HCT116 (cell line): Measurements from ENCODE around the gene APOD.

Source experiments
- ATF3 ChIP-seq: IDR thresholded peaks from 2 replicates; pipeline ENCODE4 v1.6.1; 2012
- CEBPB ChIP-seq: IDR thresholded peaks from 2 replicates; pipeline ENCODE4 v1.6.1; 2012; ENCODE audit warnings: low read depth
- CTCF ChIP-seq, 3 experiments: fragments of 200-600 bp in 1 of 3; sonication (generic) in 1 of 3; IDR thresholded peaks in 2 of 3; conservative IDR thresholded peaks in 1 of 3; 2 replicates each; pipeline ENCODE4 v1.5.1; 2012 to 2017; ENCODE audit warnings: low read depth in 2 of 3, low read length in 2 of 3, antibody characterized with exemption in 1 of 3, borderline replicate concordance in 1 of 3, control low read depth in 1 of 3, mild to moderate bottlenecking in 1 of 3, mixed read lengths in 1 of 3, mixed run types in 1 of 3, moderate library complexity in 1 of 3; ENCODE audit not compliant: insufficient read depth in 1 of 3
- ELF1 ChIP-seq: IDR thresholded peaks from 2 replicates; pipeline ENCODE4 v1.6.1; 2012; ENCODE audit warnings: low read depth, borderline replicate concordance
- EZH2 ChIP-seq: fragments of 200-600 bp; sonication (generic); IDR thresholded peaks from 2 replicates; pipeline ENCODE4 v1.6.1; 2017; ENCODE audit warnings: antibody characterized with exemption, mixed run types
- EZH2phosphoT487 ChIP-seq: fragments of 200-600 bp; IDR thresholded peaks from 2 replicates; pipeline ENCODE4 v1.6.1; 2018; ENCODE audit warnings: antibody characterized with exemption, borderline replicate concordance
- JUND ChIP-seq: IDR thresholded peaks from 2 replicates; pipeline ENCODE4 v1.6.1; 2012
- MAX ChIP-seq: IDR thresholded peaks from 2 replicates; pipeline ENCODE4 v1.6.1; 2012
- POLR2A ChIP-seq: IDR thresholded peaks from 2 replicates; pipeline ENCODE4 v1.7.0; 2011; ENCODE audit warnings: borderline replicate concordance; ENCODE audit not compliant: insufficient read depth, insufficient read length; ENCODE audit errors: extremely low read depth
- POLR2AphosphoS5 ChIP-seq: IDR thresholded peaks from 2 replicates; pipeline ENCODE4 v1.6.1; 2011; ENCODE audit warnings: mild to moderate bottlenecking, low read depth, low read length, moderate library complexity
- RAD21 ChIP-seq: IDR thresholded peaks from 2 replicates; pipeline ENCODE4 v1.6.1; 2012; ENCODE audit warnings: low read depth, mild to moderate bottlenecking
- SIN3A ChIP-seq: IDR thresholded peaks from 2 replicates; pipeline ENCODE4 v1.6.1; 2012; ENCODE audit warnings: low read depth
- SRF ChIP-seq: IDR thresholded peaks from 2 replicates; pipeline ENCODE4 v1.6.1; 2012; ENCODE audit warnings: low read depth
- ZNF274 ChIP-seq: fragments of 200-500 bp; sonication (Bioruptor generic); IDR thresholded peaks from 2 replicates; pipeline ENCODE4 v1.6.1; 2014; ENCODE audit warnings: mild to moderate bottlenecking, low read depth, low read length, inconsistent platforms

- TF ChIP-seq CTCF (IDR thresholded peaks at IDR 0.05 in 2 of 3, conservative IDR thresholded peaks at IDR 0.05 in 1 of 3; ENCODE audit: borderline replicate concordance in 1 of 3, insufficient read depth in 1 of 3, low read depth in 2 of 3, low read length in 2 of 3) (no peak), POLR2A (no peak), MAX (no peak), EZH2 (no peak), JUND (no peak), CEBPB (no peak), SIN3A (no peak), EZH2phosphoT487 (no peak), RAD21 (no peak), ZNF274 (no peak), POLR2AphosphoS5 (no peak), ATF3 (no peak), SRF (no peak), ELF1 (no peak)
Measured at GRCh38 chr3:195595785-195596531, 12.2 kb upstream of the APOD start.
